HepG2 (cell line): ENCODE measurements around the gene ADAM15. TPM values are rescaled to one million over a fixed set of nuclear protein-coding genes. Genes with fewer than 3 reads are reported as not detected.

Source experiments
- AGO1 ChIP-seq: fragments of 200-400 bp; formaldehyde crosslinking; IDR thresholded peaks from 2 replicates; pipeline ENCODE4 v1.6.1; 2017; ENCODE audit warnings: mild to moderate bottlenecking, low read depth, low read length, moderate library complexity; ENCODE audit not compliant: poor library complexity, severe bottlenecking
- CBFB ChIP-seq: sonication (generic); formaldehyde crosslinking; IDR thresholded peaks from 2 replicates; pipeline ENCODE4 v1.4.0; 2020; ENCODE audit warnings: missing genetic modification reagents
- CCDC6 ChIP-seq: sonication (generic); formaldehyde crosslinking; IDR thresholded peaks from 2 replicates; pipeline ENCODE4 v1.8.1; 2022; ENCODE audit warnings: mild to moderate bottlenecking, missing genetic modification reagents, moderate library complexity
- CEBPB ChIP-seq: IDR thresholded peaks from 2 replicates; pipeline ENCODE4 v1.6.1; 2011; ENCODE audit warnings: low read depth, low read length, improper control_type of control experiment, borderline replicate concordance
- CREBL2 ChIP-seq: sonication (generic); formaldehyde crosslinking; IDR thresholded peaks from 2 replicates; pipeline ENCODE4 v1.8.1; 2023; ENCODE audit warnings: missing genetic modification reagents, mild to moderate bottlenecking, borderline replicate concordance
- ELF3 ChIP-seq: IDR thresholded peaks from 2 replicates; pipeline ENCODE4 v1.6.1; 2016; ENCODE audit warnings: missing genetic modification reagents, missing compliant biosample characterization
- ESRRA ChIP-seq: sonication (generic); formaldehyde crosslinking; IDR thresholded peaks from 2 replicates; pipeline ENCODE4 v1.5.1; 2020; ENCODE audit warnings: mild to moderate bottlenecking, low read depth, missing genetic modification reagents
- EZH2 ChIP-seq: conservative IDR thresholded peaks from 2 replicates; pipeline ENCODE4 v1.6.1; 2012; ENCODE audit warnings: mild to moderate bottlenecking, low read depth, low read length, moderate library complexity
- KAT2B ChIP-seq: fragments of 150-350 bp; IDR thresholded peaks from 2 replicates; pipeline ENCODE4 v1.6.1; 2014; ENCODE audit warnings: low read depth, low read length, borderline replicate concordance
- MAFG ChIP-seq: sonication (generic); formaldehyde crosslinking; IDR thresholded peaks from 2 replicates; pipeline ENCODE4 v1.5.1; 2020; ENCODE audit warnings: mild to moderate bottlenecking, missing genetic modification reagents
- NFRKB ChIP-seq: fragments of 450-650 bp; IDR thresholded peaks from 2 replicates; pipeline ENCODE4 v1.6.1; 2017
- NRL ChIP-seq: sonication (generic); formaldehyde crosslinking; IDR thresholded peaks from 2 replicates; pipeline ENCODE4 v1.5.0; 2020; ENCODE audit warnings: missing genetic modification reagents, mild to moderate bottlenecking, moderate library complexity, borderline replicate concordance
- POLR2AphosphoS5 ChIP-seq: IDR thresholded peaks from 2 replicates; pipeline ENCODE4 v1.6.1; 2012; ENCODE audit warnings: low read depth, low read length
- SOX13 ChIP-seq, 3 experiments: fragments of 450-650 bp in 1 of 3; sonication (generic) in 1 of 3; formaldehyde crosslinking in 1 of 3; IDR thresholded peaks in 2 of 3; conservative IDR thresholded peaks in 1 of 3; 2 replicates each; pipeline versions ENCODE4 v1.5.0 to v1.6.1; 2016 to 2020; ENCODE audit warnings: antibody characterized with exemption in 1 of 3, mild to moderate bottlenecking in 1 of 3, missing compliant biosample characterization in 1 of 3, missing genetic modification reagents in 1 of 3, moderate library complexity in 1 of 3
- TBX2 ChIP-seq: sonication (generic); formaldehyde crosslinking; IDR thresholded peaks from 2 replicates; pipeline ENCODE4 v1.5.0; 2020; ENCODE audit warnings: missing genetic modification reagents, mild to moderate bottlenecking, borderline replicate concordance
- WIZ ChIP-seq: sonication (generic); formaldehyde crosslinking; IDR thresholded peaks from 2 replicates; pipeline ENCODE4 v1.5.1; 2020; ENCODE audit warnings: mild to moderate bottlenecking, missing genetic modification reagents
- ZBED4 ChIP-seq: sonication (generic); formaldehyde crosslinking; IDR thresholded peaks from 2 replicates; pipeline ENCODE4 v1.4.0; 2020; ENCODE audit warnings: missing genetic modification reagents, borderline replicate concordance
- ZNF18 ChIP-seq: sonication (generic); formaldehyde crosslinking; IDR thresholded peaks from 2 replicates; pipeline ENCODE4 v1.8.0; 2022; ENCODE audit warnings: mild to moderate bottlenecking, missing genetic modification reagents; ENCODE audit not compliant: insufficient replicate concordance
- ZNF331 ChIP-seq: sonication (generic); formaldehyde crosslinking; IDR thresholded peaks from 2 replicates; pipeline ENCODE4 v1.4.0; 2020; ENCODE audit warnings: missing genetic modification reagents
- ZNF431 ChIP-seq: sonication (generic); formaldehyde crosslinking; IDR thresholded peaks from 2 replicates; pipeline ENCODE4 v1.9.0; 2022; ENCODE audit warnings: missing genetic modification reagents, low read depth, mild to moderate bottlenecking, borderline replicate concordance
- ZNF784 ChIP-seq: sonication (generic); formaldehyde crosslinking; IDR thresholded peaks from 2 replicates; pipeline ENCODE4 v1.5.1; 2020; ENCODE audit warnings: missing genetic modification reagents, mild to moderate bottlenecking, borderline replicate concordance
- ZSCAN12 ChIP-seq: sonication (generic); formaldehyde crosslinking; IDR thresholded peaks from 2 replicates; pipeline ENCODE4 v1.9.0; 2021; ENCODE audit warnings: mild to moderate bottlenecking, missing genetic modification reagents
- ZSCAN9 ChIP-seq: IDR thresholded peaks from 2 replicates; pipeline ENCODE4 v1.6.1; 2016; ENCODE audit warnings: borderline replicate concordance
- polyA plus RNA-seq, 8 experiments: library from polyadenylated mRNA; depleted of rRNA in 3 of 8; stranded (reverse) in 7 of 8; unstranded in 1 of 8; fragments of >200 nt; fragmentation: Illumina TruSeq in 4 of 8; extraction: Trizol in 4 of 8; gene quantifications; 2 replicates each; pipeline versions ENCODE4 v1.2.1 to v1.2.3, GENCODE V29; 2011 to 2016; ENCODE audit warnings: low read depth in 4 of 8, missing spikeins in 1 of 8, mixed read lengths in 1 of 8; ENCODE audit not compliant: insufficient read depth in 1 of 8
- total RNA-seq, 5 experiments: library from RNA; depleted of rRNA; stranded (reverse); fragments of >200 nt; fragmentation: Illumina TruSeq; extraction: Trizol; gene quantifications; 2 replicates each; pipeline ENCODE4 v1.2.3, GENCODE V29; 2016; ENCODE audit warnings: low read depth in 1 of 5

ADAM15 gene
- total and polyA plus RNA-seq, 2 of the 13 experiments (the other 11 are each of a cell fraction or from before 2014, with no cell fraction given), result 17.9 to 25.6 TPM

GRCh38 chr1:155084722-155085503, 33.8 kb downstream of the ADAM15 start (continued):
- TF ChIP-seq NRL (CRISPR knock-in tag) (peak; percentile 19; the same call in 1 of the 2 replicates), TBX2 (CRISPR knock-in tag) (peak; percentile 55; the same call in 1 of the 2 replicates), WIZ (CRISPR knock-in tag) (no peak), ZNF18 (CRISPR knock-in tag) (peak; percentile 54), ZNF331 (CRISPR knock-in tag) (peak; percentile 60; the same call in 1 of the 2 replicates), MAFG (CRISPR knock-in tag) (no peak), CEBPB (no peak), NFRKB (no peak), ELF3 (CRISPR knock-in tag) (peak; percentile 76), ZSCAN12 (CRISPR knock-in tag) (no peak), ZBED4 (CRISPR knock-in tag) (peak; percentile 58; the same call in 1 of the 2 replicates), CREBL2 (CRISPR knock-in tag) (no peak; the same call in 1 of the 2 replicates), ZSCAN9 (CRISPR knock-in tag) (peak; percentile 71), ZNF784 (CRISPR knock-in tag) (peak; percentile 10; the same call in 1 of the 2 replicates), POLR2AphosphoS5 (peak; percentile 80), CCDC6 (CRISPR knock-in tag) (no peak; the same call in 1 of the 2 replicates), SOX13 (IDR thresholded peaks at IDR 0.05) (no peak), SOX13 (CRISPR knock-in tag; conservative IDR thresholded peaks at IDR 0.05 in 1 of 2, IDR thresholded peaks at IDR 0.05 in 1 of 2) (peak in 1 of 2 experiments; percentile 42; a peak in 1 of 4 replicates), AGO1 (no peak), ESRRA (CRISPR knock-in tag) (0 out of 2 replicates have a peak, but pooled peaks have one; percentile 15), EZH2 (no peak), ZNF431 (CRISPR knock-in tag) (peak; percentile 43; the same call in 1 of the 2 replicates), CBFB (CRISPR knock-in tag) (peak; percentile 80), KAT2B (no peak)
